Testis (tissue), 2 donors: Measurements from ENCODE around the gene SH2D3A.

Source experiments
- CTCF ChIP-seq, 3 experiments: fragments of 450-650 bp in 2 of 3; fragments of 200-600 bp in 1 of 3; sonication (generic) in 1 of 3; IDR thresholded peaks; one replicate each; pipeline ENCODE4 v1.5.1; 2016 to 2019; ENCODE audit warnings: antibody characterized with exemption in 3 of 3, mild to moderate bottlenecking in 2 of 3, moderate library complexity in 1 of 3
- POLR2A ChIP-seq: fragments of 450-650 bp; IDR thresholded peaks from one replicate; pipeline ENCODE4 v1.6.1; 2017; ENCODE audit warnings: antibody characterized with exemption, mild to moderate bottlenecking, moderate library complexity

DNA sequence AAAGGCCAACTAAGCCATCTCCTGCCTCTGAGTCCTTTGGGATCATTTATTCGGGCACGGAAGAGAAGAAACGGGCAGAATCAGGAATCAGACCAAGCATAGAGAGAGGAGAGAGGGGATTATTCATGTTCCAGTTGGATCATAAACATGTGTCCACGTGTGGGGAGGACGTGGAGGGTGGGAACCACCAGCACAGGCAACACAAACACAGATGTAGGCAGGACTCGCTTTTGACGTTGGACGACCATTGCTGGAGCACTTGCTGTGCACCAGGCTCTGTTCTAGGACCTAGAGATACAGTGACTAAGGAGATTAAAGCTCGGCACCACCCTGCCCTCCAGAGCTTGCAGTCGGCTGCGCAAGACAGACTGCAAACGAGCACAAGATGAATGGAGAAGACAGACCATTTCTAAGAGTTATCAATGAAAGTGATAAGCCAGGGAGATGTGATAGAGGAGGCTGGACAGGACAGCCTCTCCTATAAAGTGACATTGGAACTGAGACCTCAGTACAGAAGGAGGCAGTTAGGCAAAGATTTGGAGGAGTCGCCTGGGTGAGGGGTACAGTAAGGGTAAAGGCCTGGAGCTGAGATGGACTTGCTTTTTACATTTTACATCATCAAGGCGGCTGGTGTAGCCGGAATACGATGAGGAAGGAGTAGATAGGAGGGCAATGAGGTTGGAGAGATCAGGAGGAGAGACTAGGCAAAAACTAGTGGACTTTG is 716 bp downstream of the SH2D3A start:
- TF ChIP-seq CTCF (IDR thresholded peaks at IDR 0.05) (no peak), POLR2A (no peak)
